PC-3 (cell line): Measurements from ENCODE around the gene MAF.

Experiments
- CTCF ChIP-seq: fragments of 300-600 bp; sonication (generic); conservative IDR thresholded peaks from 2 replicates; pipeline ENCODE4 v1.5.1; 2017; ENCODE audit warnings: antibody characterized with exemption, low read depth, mild to moderate bottlenecking, low read length
- EZH2 ChIP-seq: fragments of 300-600 bp; sonication (generic); IDR thresholded peaks from one replicate; pipeline ENCODE4 v1.6.1; 2017; ENCODE audit warnings: antibody characterized with exemption, mild to moderate bottlenecking, low read length; ENCODE audit not compliant: unreplicated experiment
- EZH2phosphoT487 ChIP-seq: fragments of 300-600 bp; sonication (generic); IDR thresholded peaks from 2 replicates; pipeline ENCODE4 v1.6.1; 2018; ENCODE audit warnings: mild to moderate bottlenecking, antibody characterized with exemption, low read length, borderline replicate concordance

GRCh38 chr16:79618041-79618691 lies 17.6 kb upstream of the MAF start:
- TF ChIP-seq EZH2phosphoT487: no peak
- no peak for TF ChIP-seq CTCF
- no peak for TF ChIP-seq EZH2
